Measurements from ENCODE around the gene NTN1. TPM values are rescaled to one million over a fixed set of nuclear protein-coding genes. Genes with fewer than 3 reads are reported as not detected.

NTN1 gene
- total RNA-seq, 2 experiments from 2014 or later, result 1.2 to 1.3 TPM

DNA sequence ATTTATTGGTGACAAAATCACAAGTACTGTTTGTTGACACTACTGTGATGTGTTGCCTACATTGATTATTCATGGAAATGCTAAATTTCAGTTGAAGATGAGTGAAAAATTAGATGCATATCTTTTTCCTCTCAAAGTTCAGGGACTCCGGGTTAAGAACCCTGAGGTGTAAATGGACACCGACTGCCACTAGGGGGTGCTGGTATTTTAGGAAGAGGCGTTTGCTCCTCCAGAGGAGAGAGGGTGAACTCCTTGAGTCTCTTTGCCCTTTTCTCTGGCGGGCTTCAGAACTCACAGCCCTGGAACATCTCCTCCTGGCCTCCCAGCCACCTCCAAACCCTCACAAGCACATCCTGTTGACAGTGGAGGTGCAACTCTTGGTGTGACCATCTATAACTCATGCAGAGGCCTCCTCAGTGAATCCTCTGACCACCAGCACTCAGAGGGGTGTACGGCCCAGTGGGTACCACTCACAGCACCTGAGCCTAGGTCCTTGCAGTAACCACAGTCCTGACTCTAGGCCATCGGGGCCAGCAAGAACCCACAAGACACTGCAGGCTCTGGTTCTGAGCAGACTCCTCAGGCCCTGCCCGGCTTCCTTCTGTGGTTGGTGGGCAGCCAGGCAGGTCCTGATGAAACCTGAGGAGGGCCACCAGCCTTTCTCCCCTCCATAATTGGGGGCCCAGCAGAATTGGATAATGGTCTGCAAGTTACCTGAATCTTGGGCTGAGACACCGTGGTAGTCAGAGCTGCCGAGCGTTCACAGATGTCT is 29.6 kb upstream of the NTN1 start:
- intact Hi-C loops (cut with micrococcal nuclease), result no loop called here
- DNase-seq (peak; percentile 82), ATAC-seq (peak; percentile 68)
- Mint-ChIP-seq H3K9me3 (peaks cover 2% of the 10 kb centered on the region), H3K4me3 (no peak overlapping the region), H3K27me3 (no peaks in the 10 kb centered on the region), H3K27ac (no peak overlapping the region), H3K4me1 (ENCODE audit: low read depth) (peaks cover 13% of the 10 kb centered on the region), H3K36me3 (ENCODE audit: low read depth) (no peaks in the 10 kb centered on the region)
- TF ChIP-seq, protein P1, sequence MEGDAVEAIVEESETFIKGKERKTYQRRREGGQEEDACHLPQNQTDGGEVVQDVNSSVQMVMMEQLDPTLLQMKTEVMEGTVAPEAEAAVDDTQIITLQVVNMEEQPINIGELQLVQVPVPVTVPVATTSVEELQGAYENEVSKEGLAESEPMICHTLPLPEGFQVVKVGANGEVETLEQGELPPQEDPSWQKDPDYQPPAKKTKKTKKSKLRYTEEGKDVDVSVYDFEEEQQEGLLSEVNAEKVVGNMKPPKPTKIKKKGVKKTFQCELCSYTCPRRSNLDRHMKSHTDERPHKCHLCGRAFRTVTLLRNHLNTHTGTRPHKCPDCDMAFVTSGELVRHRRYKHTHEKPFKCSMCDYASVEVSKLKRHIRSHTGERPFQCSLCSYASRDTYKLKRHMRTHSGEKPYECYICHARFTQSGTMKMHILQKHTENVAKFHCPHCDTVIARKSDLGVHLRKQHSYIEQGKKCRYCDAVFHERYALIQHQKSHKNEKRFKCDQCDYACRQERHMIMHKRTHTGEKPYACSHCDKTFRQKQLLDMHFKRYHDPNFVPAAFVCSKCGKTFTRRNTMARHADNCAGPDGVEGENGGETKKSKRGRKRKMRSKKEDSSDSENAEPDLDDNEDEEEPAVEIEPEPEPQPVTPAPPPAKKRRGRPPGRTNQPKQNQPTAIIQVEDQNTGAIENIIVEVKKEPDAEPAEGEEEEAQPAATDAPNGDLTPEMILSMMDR (IDR thresholded peaks at IDR 0.05), result peak; percentile 93
- POLR2A ChIA-PET, result interaction anchor here (0.6 to 0.9 kb wide), 2 partner anchors 8 to 1153 kb away, joined by 3 read pairs; no protein-coding TSS in a partner anchor
- CTCF ChIA-PET, result interaction anchor here (0.7 to 1.8 kb wide), 11 partner anchors 10 to 206 kb away, joined by 3 to 6 read pairs (median 3); no protein-coding TSS in a partner anchor

DNA sequence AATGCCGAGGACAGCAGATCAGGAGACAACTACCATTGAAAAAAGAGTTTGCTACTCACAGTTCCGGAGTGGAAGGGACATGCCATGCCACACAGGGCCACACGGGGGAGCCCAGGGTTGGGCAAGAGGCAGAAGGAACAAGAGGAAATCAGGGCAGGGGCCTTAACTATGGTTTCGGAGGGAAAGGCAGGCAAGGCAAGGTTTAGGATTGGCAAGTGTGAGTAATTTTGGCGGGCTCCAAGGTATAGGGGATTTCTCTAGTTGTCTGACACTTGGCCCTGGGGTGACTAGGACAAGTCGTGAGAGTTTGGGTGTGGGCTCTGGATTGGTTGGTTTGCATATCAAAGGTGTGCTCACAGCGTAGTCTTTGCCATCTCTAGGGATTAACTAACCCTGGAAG is 27.0 kb upstream of the NTN1 start:
- no peak overlapping the region for H3K27ac Mint-ChIP-seq

DNA sequence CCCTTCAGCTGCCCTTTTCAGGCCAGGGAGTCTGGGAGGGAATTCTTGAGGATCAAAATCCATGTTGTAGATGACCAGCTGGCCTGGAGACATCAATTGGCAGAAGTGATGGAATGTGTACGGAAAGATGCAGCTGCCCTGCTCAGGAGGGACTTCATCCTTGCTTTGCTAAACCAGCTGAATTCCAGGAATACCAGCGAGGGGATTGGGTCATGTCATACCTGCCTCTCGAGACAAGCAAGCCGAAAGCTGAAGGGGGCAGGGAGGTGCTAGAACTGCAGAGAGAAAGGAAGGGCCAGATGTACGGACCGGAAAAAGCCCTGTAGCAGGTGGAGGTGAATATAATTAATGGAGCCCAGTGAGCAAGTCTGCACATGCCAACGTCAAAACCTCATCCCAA is 25.6 kb upstream of the NTN1 start:
- intact Hi-C loops (cut with micrococcal nuclease), result no loop called here
- H3K9me3 Mint-ChIP-seq, result no peaks in the 10 kb centered on the region
- TF ChIP-seq, protein P1 (IDR thresholded peaks at IDR 0.05), result no peak
- no peak for ATAC-seq
- H3K36me3 Mint-ChIP-seq (ENCODE audit: low read depth), result no peaks in the 10 kb centered on the region
- no peak for DNase-seq
- no peak overlapping the region for H3K4me3 Mint-ChIP-seq
- ChIA-PET CTCF (interaction anchor here (0.7 to 2.6 kb wide), 16 partner anchors 9 to 526 kb away, joined by 3 to 15 read pairs (median 5); partner anchors contain the start of gene MFSD6L), POLR2A (interaction anchor here (0.8 to 1.1 kb wide), 2 partner anchors 101 to 278 kb away, joined by 3 to 4 read pairs; no protein-coding TSS in a partner anchor)
- H3K27me3 Mint-ChIP-seq, result peaks cover 12% of the 10 kb centered on the region
- H3K4me1 Mint-ChIP-seq (ENCODE audit: low read depth), result peaks cover 15% of the 10 kb centered on the region
- no peak overlapping the region for H3K27ac Mint-ChIP-seq

More for the DNA sequence above, 27.0 kb upstream of the NTN1 start:
- Mint-ChIP-seq H3K27me3 (peaks cover 4% of the 10 kb centered on the region), H3K4me3 (no peak overlapping the region), H3K36me3 (ENCODE audit: low read depth) (no peaks in the 10 kb centered on the region), H3K4me1 (ENCODE audit: low read depth) (peaks cover 15% of the 10 kb centered on the region), H3K9me3 (no peaks in the 10 kb centered on the region)
- intact Hi-C loops (cut with micrococcal nuclease), result no loop called here
- POLR2A ChIA-PET, result no interaction called here
- DNase-seq (peak; percentile 88), ATAC-seq (peak; percentile 83)
- TF ChIP-seq, protein P1 (IDR thresholded peaks at IDR 0.05), result peak; percentile 81
- CTCF ChIA-PET, result interaction anchor here (0.7 to 2.6 kb wide), 10 partner anchors 8 to 209 kb away, joined by 3 to 15 read pairs (median 4); no protein-coding TSS in a partner anchor

DNA sequence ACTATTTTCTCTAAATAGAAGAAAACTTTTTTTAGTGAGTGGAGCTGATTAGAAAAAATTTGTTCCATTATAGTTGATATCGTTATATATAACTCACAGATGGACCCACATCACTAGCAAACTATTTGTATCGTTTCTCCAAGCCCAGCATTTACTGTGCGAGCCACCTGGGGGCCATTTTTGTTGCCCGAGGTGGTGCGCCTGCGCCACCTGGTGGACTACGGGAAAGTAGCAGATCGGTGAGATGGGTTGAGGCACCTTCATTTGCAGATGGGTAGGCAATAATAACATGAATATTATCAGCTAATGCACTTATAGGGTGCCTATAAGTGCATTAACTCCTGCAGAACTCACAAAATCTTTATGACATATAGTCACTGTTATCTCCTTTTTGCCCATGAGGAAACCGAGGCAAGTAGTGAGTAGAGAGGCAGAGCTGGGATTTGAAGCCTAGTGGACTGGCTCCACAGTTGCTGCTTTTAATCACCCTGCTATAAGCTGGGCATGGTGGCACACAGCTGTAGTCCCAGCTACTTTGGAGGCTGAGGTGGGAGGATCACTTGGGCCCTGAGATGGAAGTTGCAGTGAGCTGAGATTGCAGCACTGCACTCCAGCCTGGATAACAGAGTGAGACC is 23.2 kb upstream of the NTN1 start:
- peaks cover 23% of the 10 kb centered on the region for H3K27me3 Mint-ChIP-seq
- peak; percentile 72 for ATAC-seq
- DNase-seq, result peak; percentile 86
- H3K4me3 Mint-ChIP-seq, result no peak overlapping the region
- no peak overlapping the region for H3K27ac Mint-ChIP-seq
- CTCF ChIA-PET, result interaction anchor here (0.6 to 3.2 kb wide), 69 partner anchors 9 to 662 kb away, joined by 3 to 34 read pairs (median 4); partner anchors contain the start of genes MFSD6L, NTN1 and PIK3R6
- H3K36me3 Mint-ChIP-seq (ENCODE audit: low read depth), result no peaks in the 10 kb centered on the region
- POLR2A ChIA-PET, result interaction anchor here (1.0 kb wide), 1 partner anchor 56 kb away, joined by 3 read pairs; no protein-coding TSS in a partner anchor
- peaks cover 17% of the 10 kb centered on the region for H3K4me1 Mint-ChIP-seq (ENCODE audit: low read depth)
- TF ChIP-seq, protein P1 (IDR thresholded peaks at IDR 0.05), result peak; percentile 95
- intact Hi-C loops (cut with micrococcal nuclease), result no loop called here
- no peaks in the 10 kb centered on the region for H3K9me3 Mint-ChIP-seq

Measured in activated CD8-positive, alpha-beta T cell treated with anti-CD3 and anti-CD28 coated beads for 36 hours (primary cell).